GF-D8 (cell line): ENCODE measurements around the gene TMC2.
A peak's percentile ranks its signal among the peaks of the same experiment; 100 is the strongest.
"Not testable (repeated sequence)": the region's sequence is repeated elsewhere in the genome, so short reads cannot be mapped to it uniquely, and the experiment has no call there.

Source experiments
- DNase-seq: peaks from one replicate; lab custom pipeline; 2025; lab: John Stamatoyannopoulos, UW

TMC2 gene

GRCh38 chr20:2663887-2664719 lies 127.7 kb downstream of the TMC2 start, which contains the start of gene IDH3B:
Gene IDH3B (minus strand): TSS chr20:2664216. CDS start chr20:2664188, 28 bp downstream.
- DNase-seq, result peak; percentile 85

GRCh38 chr20:2671977-2672376 lies 135.6 kb downstream of the TMC2 start:
- no peak for DNase-seq

GRCh38 chr20:2672446-2672845 lies 136.1 kb downstream of the TMC2 start:
- no peak for DNase-seq

GRCh38 chr20:2673453-2673852 lies 137.1 kb downstream of the TMC2 start:
- no peak for DNase-seq

- peak; percentile 50 for DNase-seq
Observed at GRCh38 chr20:2680046-2680445, 143.7 kb downstream of the TMC2 start.

- not testable (repeated sequence) for DNase-seq
Observed at GRCh38 chr20:2682040-2682439, 145.7 kb downstream of the TMC2 start.

GRCh38 chr20:2684817-2685216 lies 148.4 kb downstream of the TMC2 start:
- peak; percentile 91 for DNase-seq

GRCh38 chr20:2687514-2687913 lies 151.1 kb downstream of the TMC2 start:
- DNase-seq, result no peak

GRCh38 chr20:2688041-2688591 lies 151.7 kb downstream of the TMC2 start:
- peak; percentile 67 for DNase-seq

- DNase-seq, result no peak
Observed at GRCh38 chr20:2690213-2690612, 153.8 kb downstream of the TMC2 start.

- DNase-seq, result no peak
Observed at GRCh38 chr20:2690718-2691117, 154.3 kb downstream of the TMC2 start.

- DNase-seq, result no peak
Observed at GRCh38 chr20:2691127-2691526, 154.8 kb downstream of the TMC2 start.
